ENCODE results near the gene DYNLT2.

DNA sequence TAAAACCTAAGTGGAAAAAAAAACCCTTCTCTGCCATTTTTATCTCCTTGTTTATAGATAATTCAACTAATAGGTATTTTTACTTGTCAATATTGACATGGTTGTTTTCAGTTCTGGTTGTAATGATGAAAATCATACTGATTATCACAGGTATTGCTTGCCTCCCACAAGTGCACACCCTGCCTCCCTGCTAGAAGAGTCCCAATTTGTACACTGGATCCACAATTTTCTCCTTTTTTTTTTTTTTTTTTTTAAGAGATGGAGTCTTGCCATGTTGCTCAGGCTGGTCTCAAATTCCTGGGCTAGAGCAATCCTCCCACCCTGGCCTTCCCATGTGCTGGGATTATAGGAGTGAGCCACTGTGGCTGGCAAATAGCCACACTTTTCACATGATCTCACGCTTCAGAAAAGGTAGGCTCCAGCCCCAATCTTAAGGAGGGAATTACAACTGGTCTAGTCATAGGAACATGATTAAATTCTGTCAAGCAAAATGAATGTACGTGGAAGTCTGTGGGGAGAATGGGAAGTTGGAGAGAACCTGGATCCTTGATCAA is 12.3 kb downstream of the DYNLT2 start:
- TF ChIP-seq, protein P1, sequence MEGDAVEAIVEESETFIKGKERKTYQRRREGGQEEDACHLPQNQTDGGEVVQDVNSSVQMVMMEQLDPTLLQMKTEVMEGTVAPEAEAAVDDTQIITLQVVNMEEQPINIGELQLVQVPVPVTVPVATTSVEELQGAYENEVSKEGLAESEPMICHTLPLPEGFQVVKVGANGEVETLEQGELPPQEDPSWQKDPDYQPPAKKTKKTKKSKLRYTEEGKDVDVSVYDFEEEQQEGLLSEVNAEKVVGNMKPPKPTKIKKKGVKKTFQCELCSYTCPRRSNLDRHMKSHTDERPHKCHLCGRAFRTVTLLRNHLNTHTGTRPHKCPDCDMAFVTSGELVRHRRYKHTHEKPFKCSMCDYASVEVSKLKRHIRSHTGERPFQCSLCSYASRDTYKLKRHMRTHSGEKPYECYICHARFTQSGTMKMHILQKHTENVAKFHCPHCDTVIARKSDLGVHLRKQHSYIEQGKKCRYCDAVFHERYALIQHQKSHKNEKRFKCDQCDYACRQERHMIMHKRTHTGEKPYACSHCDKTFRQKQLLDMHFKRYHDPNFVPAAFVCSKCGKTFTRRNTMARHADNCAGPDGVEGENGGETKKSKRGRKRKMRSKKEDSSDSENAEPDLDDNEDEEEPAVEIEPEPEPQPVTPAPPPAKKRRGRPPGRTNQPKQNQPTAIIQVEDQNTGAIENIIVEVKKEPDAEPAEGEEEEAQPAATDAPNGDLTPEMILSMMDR (IDR thresholded peaks at IDR 0.05; ENCODE audit: low read depth, low read length, poor library complexity, severe bottlenecking), result no peak
- no peak for TF ChIP-seq EZH2phosphoT487 (IDR thresholded peaks at IDR 0.05; ENCODE audit: borderline replicate concordance, low read length)

All from DOHH2 (cell line).